Panc1 (cell line): ENCODE data around the gene HCN2. TPM values are rescaled to one million over a fixed set of nuclear protein-coding genes. Genes with fewer than 3 reads are reported as not detected.

Experiments used
- total RNA-seq: library from RNA; stranded (reverse); gene quantifications from one replicate; pipeline ENCODE4 v1.2.1, GENCODE V29; 2021; ENCODE audit not compliant: unreplicated experiment

The HCN2 gene
- total RNA-seq, 1 experiment from 2014 or later, result 15.1 TPM

Other genes starting within 250 kb of the HCN2 start
- 32.1 TPM for gene MIER2, start 245.1 kb upstream of the HCN2 start, total RNA-seq
- gene C2CD4C, start 180.7 kb upstream of the HCN2 start, total RNA-seq, result 13.6 TPM
- 6.7 TPM for gene SHC2, start 128.8 kb upstream of the HCN2 start, total RNA-seq
- 0.54 TPM for gene MADCAM1, start 93.4 kb upstream of the HCN2 start, total RNA-seq
- gene TPGS1, start 82.4 kb upstream of the HCN2 start, total RNA-seq, result 17.6 TPM
- 80.5 TPM for gene CDC34, start 58.1 kb upstream of the HCN2 start, total RNA-seq
- gene GZMM, start 45.8 kb upstream of the HCN2 start, total RNA-seq, result 0.69 TPM
- gene BSG, start 17.3 kb upstream of the HCN2 start, total RNA-seq, result 653 TPM
- gene POLRMT, start 43.7 kb downstream of the HCN2 start, total RNA-seq, result 56.0 TPM
- 0.72 TPM for gene FGF22, start 50.0 kb downstream of the HCN2 start, total RNA-seq
- gene RNF126, start 73.3 kb downstream of the HCN2 start, total RNA-seq, result 61.2 TPM
- gene FSTL3, start 86.5 kb downstream of the HCN2 start, total RNA-seq, result 32.5 TPM
- gene PRSS57, start 105.6 kb downstream of the HCN2 start, total RNA-seq, result not detected
- gene PALM, start 119.1 kb downstream of the HCN2 start, total RNA-seq, result 14.4 TPM
- gene MISP, start 161.2 kb downstream of the HCN2 start, total RNA-seq, result 5.8 TPM
- gene PTBP1, start 207.6 kb downstream of the HCN2 start, total RNA-seq, result 515 TPM
- gene PLPPR3, start 232.1 kb downstream of the HCN2 start, total RNA-seq, result 63.7 TPM
- gene AZU1, start 238.0 kb downstream of the HCN2 start, total RNA-seq, result 5.8 TPM